Measurements from ENCODE around the gene EMX2.

Gene EMX2

DNA sequence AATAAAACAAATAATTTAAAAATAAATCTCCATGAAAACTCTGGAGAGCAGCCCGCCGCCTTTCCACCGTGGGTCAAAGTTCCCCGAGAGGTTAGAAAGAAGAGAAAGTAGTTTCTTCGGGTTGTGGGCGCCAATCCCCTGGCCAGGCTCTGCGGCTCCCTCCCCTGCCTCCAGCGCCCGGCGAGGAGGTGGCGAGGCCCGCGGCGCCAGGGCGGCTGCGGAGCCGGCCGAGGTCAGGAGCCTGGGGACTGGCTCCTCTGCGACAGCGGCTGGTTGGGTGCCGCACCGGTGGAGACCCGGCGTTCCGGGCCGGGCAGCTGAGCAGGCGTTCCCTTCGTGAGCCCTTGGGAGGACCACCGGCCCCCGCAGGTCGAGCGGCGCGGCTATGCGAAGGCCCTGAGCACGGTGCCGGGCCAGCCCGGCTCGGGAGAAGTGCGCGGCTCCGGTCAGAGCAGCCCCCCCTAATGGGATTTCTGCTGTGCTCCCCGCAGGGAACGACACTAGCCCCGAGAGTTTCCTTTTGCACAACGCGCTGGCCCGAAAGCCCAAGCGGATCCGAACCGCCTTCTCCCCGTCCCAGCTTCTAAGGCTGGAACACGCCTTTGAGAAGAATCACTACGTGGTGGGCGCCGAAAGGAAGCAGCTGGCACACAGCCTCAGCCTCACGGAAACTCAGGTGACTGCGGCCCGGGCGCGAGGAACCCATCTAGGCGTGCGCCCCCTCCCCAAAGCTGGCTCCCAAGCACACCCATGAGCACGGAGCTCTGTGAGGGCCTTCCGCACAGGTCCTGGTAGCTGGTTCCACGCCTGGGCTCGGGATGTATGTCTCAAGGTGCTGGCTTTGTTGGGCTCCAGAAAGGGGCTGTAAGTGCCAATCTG lies 2.8 kb downstream of the EMX2 start:
- no peak for DNase-seq

DNA sequence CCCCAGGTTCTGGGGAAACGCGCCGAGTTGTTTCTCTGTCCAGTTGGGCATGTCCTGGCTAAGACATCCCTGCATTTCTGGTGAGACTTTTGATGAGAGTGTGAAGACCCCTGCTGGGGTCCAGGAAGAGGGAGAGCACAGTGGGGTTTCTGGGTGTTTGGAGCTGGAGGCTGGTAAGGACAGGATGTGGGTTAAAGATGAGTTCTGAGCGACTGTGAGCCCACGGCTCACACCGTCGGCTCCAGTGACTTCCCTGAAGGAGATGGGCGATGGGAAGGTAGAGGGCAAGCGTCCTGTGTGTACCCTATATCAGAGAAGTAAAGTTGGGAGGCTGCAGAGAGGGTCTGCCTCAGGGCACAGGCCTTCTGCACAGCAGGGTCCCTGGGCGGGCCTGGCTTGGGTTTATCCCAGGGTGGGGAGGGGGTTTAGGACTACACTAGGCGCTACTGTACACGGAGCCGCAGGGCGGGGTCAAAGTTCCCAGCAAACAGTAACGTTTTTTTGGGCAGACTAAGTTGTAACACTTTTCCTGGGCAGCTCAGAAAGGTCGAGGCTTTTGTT lies 3.6 kb downstream of the EMX2 start:
- no peak for DNase-seq

DNA sequence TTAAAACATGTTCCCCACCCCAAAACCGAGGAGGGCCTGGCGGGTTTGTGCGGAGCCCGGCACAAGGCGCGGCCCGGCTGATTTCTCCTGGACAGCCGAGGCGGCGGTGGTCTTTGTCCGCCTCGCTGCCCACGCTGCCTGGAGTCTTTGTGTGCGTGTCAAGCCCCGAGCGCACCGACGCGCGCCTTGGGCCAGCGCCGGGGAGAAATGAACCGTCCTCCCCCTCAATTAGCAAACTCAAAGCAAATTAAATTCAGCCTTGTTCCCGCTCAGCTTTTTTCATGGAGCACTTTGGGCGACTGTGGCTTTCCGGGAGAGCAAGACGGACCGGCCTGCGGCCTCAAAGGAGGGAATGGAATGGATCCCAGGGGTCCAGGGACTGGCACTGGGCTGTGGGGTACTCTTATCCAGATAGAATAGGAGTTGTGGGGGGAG lies 4.1 kb downstream of the EMX2 start:
- DNase-seq: no peak

DNA sequence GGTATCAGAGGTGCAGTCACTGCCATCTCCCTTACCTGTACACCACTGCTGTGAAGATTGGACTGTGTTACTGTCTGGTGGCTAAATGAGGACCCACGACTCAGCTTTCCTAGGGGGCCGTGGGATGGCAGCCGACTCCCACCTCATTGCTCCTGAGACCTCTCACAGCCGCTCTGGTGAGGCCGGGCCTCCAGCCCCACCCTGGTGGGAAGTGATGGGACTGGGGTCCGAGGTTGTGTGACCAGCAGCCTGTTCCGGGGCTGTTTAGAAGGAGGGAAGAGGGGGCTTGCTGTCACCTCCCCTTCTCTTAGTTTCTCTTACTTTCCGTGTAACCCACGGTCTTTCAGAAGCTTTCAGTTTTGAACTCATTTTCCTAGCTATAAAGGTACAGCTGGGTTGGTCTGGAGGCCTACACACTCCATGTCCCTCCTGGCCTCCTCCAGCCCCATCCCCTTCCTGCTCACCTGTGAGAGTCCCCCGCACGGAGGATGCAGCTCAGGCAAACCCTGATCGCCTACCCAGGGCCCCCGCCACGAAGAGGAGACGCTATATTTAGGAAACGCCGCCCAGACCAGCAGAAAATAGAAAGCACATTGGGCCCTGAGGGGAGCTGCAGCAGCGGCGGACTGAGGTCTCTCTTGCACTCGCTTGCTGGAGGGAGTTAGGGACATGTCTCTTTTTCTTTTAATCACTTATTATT lies 4.6 kb downstream of the EMX2 start:
- DNase-seq: no peak

DNA sequence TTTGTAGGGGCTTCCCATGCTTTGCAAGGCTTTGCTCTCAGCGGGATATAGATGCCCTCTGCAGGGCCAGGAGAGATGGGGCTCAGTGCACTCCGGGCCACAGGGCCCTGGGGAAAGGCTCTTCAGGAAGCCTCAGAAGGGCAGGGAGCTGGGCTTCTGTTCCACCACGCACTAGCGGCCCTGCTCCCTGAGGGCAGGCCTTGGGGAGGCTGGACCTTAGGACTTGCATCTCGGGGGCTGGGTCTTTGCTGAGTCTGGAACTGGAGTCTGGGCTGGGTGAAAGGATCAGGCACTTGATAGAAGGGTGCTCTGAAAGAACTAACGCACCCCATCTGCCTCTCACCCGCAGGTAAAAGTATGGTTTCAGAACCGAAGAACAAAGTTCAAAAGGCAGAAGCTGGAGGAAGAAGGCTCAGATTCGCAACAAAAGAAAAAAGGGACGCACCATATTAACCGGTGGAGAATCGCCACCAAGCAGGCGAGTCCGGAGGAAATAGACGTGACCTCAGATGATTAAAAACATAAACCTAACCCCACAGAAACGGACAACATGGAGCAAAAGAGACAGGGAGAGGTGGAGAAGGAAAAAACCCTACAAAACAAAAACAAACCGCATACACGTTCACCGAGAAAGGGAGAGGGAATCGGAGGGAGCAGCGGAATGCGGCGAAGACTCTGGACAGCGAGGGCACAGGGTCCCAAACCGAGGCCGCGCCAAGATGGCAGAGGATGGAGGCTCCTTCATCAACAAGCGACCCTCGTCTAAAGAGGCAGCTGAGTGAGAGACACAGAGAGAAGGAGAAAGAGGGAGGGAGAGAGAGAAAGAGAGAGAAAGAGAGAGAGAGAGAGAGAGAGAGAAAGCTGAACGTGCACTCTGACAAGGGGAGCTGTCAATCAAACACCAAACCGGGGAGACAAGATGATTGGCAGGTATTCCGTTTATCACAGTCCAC lies 5.4 kb downstream of the EMX2 start:
- no peak for DNase-seq

DNA sequence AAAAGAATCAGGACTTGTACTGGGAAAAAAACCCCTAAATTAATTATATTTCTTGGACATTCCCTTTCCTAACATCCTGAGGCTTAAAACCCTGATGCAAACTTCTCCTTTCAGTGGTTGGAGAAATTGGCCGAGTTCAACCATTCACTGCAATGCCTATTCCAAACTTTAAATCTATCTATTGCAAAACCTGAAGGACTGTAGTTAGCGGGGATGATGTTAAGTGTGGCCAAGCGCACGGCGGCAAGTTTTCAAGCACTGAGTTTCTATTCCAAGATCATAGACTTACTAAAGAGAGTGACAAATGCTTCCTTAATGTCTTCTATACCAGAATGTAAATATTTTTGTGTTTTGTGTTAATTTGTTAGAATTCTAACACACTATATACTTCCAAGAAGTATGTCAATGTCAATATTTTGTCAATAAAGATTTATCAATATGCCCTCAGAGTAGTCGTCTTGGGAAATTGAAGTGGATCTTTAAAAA lies 6.6 kb downstream of the EMX2 start:
- no peak for DNase-seq

DNA sequence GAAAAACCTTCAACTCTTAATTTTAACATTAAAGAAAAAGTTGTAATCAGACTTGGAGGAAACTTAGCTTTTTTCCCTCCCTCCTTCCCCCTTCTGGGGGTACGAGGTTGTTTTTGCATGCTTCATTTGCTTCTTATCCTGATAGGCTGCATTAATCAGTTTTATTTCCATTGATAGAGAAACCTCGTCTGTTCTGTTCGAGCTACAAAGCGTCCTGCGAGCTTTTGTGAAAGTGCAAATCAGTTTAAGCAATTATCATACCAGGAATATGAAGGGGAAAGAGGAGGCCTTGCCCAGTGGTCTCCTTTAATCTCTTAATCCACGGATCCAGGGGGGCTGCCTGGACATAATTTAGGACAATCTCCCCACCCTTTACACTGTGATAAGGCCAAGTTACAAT lies 7.5 kb downstream of the EMX2 start:
- no peak for DNase-seq

DNA sequence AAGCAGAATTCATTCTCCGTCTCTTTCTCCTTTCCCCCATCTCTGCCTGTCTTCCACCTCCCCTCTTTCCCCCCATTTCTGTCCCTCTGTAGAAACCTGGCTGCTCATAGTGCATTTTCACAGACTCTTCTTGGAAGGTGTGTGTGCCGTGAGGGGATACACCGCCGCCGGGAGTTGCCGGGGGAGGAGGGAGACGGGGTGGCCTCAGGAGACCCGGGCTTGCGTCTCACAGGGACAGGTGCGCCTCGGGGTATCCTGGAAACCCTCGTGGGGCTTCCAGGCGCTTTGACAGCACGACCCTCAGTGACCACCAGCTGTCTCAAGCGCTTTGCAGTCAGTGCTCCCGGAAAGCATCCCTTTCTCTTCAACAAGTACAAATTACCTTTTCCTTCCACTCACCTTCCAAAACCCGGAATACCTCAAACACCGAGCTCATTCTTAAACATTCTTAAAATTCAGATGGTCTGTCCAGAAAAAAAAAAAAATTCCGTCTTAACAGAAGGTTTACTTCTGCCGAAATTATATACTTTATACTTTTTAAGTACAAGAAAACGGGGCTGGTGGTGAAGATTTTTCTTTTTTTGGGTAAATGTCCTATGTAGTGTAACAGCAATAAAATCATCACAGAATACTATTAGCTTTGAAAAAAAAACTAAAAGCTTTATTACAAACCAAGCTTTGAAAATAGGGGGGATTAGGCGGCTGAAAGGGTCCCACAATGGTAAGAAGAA lies 8.2 kb downstream of the EMX2 start:
- DNase-seq: no peak

DNA sequence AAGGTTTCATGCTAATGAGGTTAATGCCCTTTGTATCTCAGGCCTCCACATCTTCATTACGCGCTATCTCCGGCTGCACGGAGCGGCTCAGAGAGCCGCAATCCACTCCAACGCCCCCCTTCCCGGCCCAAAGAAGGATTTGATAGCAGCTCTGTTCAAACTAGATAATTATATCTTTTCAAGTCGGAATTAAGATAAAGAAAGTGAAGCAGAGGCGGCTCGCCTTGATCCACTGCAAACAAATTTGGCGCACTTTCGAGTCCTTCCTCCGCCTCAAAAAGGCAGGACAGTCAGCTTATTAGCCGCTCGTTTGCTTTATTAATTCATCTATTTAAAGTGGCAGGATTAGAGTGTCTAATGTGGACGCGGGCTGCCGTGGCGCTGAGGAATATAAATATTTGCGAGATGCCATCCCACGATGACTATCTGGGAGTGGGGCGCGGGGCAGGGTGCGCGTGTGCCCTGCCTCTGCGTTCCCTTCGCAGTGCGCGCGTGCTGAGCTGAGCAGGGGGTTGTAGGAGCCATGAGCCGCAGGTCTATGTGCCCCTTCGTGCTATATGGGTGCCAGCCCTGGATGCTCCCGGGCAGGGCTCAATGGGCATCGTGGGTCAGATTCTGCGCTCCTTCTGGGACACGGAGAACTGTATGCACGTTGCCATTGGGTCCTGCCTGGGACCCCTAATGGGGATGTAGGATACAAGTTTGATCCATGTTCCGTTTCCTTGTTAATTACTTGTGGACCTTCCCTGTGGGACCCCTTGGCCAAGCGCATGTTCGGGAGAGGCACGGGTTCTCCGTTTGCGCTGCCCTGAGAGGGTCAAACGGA lies 9.0 kb downstream of the EMX2 start:
- no peak for DNase-seq

DNA sequence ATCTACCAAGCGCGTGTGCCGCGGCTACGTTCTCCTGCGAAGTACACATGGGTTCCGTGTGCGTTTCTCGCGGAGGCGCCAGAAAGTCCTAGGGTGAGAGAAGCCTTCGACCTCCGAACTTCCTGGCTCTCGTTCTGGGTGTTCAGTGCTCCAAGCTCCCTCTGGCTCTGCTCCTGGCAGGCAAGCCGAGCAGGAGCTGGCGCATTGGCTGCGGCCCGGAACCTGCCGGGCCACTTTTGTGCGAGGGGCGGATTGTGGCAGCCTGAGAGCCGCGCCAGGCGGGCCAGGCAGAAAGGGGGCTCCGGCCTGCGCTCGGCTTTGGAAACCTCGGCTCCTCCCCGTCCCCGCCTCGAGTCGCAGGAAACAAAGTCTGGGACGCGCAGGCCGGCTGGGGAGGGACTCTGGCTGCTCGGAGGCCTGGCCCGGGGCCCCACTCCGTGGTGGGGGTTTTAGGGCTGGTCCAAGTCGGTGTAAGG lies 9.6 kb downstream of the EMX2 start:
- DNase-seq: no peak

DNA sequence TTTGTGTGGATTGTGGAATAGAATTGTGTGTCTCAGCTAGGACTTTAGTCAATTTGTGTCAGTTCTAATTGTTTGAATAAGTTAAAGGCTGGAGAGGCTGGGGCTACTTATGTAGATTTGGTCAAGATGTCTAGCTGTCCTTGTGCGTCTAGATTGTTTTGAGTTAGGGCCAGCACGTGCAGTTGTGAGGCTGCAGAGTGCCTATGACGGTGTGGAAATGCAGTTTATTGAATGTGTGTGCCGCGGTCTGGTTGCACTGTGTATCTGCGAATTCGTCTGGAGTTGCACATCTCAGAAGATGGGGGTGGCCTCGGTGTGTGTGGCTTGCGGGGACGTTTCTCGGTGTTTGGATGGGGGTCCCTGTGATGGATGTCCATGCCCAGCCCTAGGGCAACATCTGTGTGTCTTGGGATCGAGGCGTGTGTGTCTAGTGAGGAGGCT lies 10.2 kb downstream of the EMX2 start:
- DNase-seq: no peak

DNA sequence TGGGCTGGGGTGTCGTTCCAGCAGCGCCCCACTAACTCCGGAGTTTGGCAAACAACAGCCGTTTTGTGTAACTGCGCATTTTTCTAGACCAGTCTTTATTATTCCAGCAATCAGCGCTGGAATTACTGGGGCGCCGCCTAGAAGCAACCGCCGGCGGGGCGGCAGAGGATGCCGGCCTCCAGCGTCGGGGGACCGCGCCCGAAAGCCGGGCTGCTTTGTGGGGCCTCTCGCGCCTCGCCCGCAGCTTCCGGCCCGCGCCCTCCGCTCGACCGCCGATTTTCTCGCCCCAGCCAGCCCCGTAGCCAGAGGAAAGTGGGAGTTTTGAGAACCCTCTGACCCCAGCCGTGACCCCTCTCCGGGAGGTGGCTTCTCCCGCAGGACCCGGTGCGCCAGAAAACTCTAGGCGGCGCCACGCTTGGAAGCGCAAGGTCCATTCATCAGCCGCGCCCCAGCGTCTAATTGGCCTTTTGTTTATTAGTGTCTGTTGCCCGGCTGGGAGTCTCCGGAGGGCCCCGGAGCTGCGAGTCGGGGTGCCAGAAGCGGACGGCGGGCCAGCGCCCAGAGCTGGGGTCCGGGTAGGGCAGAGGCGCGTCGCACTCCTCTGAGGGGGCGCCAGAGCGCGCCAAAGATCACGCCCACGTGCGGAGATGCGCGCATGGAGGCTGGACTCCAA lies 10.7 kb downstream of the EMX2 start:
- peak in 1 of 2 experiments; percentile 3 for DNase-seq

DNA sequence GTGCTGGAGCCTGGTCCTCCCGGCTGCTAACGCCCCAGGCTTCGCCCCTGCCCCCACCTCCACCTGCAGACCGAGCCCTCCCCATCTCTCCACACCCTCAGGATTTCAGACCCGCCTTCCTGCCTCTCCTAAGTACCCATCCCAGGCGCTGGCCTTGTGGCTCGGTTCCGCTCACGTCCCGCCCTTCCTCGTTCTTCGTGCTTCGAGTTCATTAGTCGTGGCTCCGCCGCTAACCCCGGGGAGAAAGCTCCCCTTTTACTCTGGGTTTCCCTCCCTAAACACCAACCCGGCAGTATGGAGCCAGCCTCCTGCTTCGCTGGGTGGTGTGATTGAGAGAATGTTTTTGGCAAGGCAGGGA lies 11.2 kb downstream of the EMX2 start:
- no peak for DNase-seq

DNA sequence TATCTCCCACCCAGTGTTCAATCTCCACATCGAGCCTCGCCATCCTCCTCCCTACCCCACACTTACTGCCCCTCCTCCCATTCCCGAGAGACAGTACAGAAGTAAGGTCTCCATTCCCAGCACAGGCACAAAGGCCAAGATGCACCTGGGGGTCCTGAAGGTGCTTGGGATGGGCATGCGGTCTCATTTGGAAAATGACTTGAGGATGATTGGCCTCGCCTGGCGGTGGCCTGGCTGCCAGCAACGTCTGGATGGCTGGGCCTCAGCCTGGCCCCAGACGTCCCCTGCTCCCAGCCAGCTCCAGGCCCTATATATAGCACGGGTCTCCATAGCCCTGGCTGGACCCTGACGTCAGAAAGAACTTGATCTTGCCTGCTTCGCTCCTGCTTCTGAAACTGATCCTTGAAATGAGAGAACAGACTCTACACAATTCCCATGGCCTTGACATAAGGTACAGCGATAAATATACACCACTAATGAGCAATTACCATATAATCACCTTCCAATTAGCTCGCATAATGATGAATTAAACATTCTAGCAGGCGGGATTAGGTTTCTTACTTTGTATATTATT lies 11.8 kb downstream of the EMX2 start:
- DNase-seq: peak in 1 of 2 experiments; percentile 5

DNA sequence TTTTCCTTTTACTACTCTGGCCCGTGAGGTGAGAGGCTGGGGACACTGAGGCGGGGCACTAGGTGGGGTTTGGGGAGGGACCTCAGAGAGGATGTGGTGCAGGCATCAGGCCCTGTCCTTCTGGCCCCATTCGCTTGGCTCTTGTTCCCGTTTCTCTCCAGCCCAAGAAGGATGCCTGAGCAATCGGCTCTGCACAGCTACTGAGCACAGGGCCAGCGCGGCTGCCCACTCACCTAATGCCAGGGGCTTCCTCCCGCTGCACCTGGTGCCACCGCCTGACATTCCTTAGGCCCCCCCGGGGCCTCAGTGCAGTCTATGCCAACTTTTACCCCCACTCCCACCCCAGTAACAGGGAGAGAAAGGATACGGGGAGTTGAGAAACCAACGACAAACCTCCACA lies 12.5 kb downstream of the EMX2 start:
- DNase-seq: no peak

DNA sequence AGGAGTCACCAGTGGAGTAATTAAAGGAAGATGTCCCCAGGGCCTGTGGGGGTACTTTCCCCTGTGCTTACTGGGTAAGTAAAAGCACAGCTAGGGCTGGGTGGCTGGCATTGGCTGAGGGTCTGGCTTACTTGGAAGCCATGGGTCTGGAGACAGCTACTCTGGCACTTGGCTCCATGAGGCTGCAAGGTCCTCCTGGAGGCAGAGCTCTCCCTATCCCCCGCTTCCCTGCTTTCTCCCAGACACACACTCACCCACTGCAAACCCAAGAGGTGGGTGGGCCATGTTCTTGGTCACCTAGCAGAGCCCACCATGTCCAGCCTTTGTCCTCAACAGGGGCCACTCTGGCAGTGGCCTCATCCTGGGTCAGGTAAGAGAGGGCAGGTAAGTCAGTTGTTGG lies 13.3 kb downstream of the EMX2 start:
- no peak for DNase-seq

DNA sequence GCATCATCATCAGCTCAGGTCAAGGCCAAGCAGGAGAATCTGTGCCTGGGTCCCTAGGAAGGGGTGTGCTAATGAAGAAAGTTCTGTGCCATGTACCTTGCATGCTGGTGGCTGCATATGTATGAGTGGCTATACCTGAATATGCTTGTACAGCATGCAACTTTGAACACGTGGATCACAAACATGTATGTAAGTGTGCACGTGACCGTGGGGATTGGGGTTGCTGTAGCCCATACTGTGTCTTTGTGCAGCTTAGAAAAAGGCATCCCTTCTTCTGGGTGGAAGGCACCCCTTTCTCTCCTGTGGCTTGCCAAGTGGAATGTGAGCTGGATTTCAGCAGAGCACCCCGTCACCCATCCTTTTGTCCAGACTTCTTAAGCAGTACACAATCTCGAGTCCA lies 13.8 kb downstream of the EMX2 start:
- DNase-seq: no peak

DNA sequence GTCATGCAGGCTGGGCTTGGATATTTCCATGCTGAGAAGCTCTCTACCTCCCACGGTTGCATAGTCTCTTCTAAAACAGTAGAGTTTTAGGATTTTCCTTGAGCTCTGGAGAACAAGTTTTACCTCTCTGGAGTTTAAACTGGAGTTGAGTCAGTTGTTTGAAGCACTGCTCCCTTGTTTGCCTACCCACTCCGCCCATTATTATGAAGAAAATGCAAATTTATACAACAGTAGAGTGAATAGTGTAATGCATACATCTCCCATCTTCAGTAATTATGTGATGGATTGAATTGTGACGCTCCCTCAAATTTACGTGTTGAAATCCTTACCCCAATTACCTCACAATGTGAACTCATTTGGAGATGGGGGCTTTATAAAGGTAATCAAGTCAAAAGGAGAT lies 17.2 kb downstream of the EMX2 start:
- DNase-seq: no peak

DNA sequence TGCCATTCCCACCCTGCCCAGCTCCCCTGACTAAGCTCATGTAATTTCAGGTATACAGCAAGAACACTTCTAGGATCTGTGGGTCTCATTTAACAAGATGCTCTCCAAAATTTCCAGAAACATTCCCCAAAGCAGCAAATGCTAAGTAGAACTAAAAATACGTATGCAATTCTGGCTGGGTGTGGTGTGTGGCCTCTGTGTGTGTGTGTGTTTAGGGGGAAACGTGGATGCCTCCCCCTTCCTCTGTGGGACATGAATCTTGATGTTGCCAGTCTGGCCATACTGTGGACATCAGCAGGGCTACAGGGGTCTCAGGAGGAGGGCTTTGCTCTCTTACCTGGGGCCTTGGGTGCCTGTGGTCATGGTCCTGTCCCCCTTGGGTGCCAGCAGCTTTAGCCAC lies 18.4 kb downstream of the EMX2 start:
- DNase-seq: no peak

DNA sequence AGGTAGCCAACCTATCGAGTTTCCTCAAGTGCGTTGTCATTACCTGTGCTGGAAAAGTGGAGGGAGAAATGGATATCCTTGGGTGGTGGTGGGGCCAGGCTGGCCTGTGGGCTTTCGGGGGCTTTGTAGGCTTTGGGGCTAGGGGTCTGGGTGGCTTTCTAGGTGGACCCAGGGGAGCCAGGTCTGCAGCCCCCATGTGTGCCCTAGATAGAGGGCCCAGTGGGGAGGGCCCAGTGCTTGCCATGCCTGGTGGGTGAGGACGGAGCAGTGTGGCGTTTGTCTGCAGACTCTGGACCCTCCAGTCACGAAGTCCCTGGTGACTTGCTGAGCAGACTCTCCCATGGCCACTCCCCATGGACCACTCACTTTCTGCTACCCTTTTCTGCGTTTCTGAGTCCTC lies 19.7 kb downstream of the EMX2 start:
- DNase-seq: no peak
